Measurements from ENCODE around the gene C2CD5. TPM values are rescaled to one million over a fixed set of nuclear protein-coding genes. Genes with fewer than 3 reads are reported as not detected.

Gene C2CD5
- total RNA-seq, 3 donors from 2014 or later: 56.3 to 68.6 (median 62.4) TPM

DNA sequence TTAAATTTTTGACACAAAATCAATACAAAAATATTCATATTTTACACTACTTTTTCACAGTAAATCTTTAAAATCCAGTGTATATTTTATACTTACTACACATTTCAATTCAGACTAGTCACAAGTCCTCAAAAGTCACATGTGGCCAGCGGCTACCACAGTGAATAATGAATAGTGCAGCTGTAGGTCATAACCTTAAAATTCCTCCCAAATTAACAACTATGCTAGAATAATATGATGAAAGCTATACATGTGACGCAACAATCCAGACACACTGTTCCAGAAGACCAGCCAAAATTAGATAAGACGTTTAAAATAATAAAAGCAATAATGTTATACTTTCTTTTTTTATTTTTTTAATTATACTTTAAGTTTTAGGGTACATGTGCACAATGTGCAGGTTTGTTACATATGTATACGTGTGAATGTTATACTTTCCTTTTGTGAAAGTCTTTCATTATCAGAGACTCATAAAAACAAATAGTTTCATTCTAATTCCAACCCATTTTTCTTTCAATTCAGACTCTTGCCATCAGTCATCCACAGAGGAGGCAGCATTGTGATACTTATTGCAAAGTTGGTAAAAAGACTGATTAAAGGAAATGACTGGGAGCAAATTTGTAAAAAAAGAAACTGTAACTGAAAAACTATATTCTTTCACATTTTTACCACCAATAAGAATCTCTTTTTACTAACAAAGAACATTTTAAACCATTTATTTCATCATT, 67.0 kb downstream of the C2CD5 start:
- Histone ChIP-seq H3K36me3 (ENCODE audit: low read depth) (no peaks in the 10 kb centered on the region), H3K4me1 (ENCODE audit: low read depth) (no peaks in the 10 kb centered on the region), H3K9me3 (no peaks in the 10 kb centered on the region), H3K4me3 (no peak overlapping the region)
- ATAC-seq (no peak), DNase-seq (no peak)
- no peak for TF ChIP-seq CTCF (IDR thresholded peaks at IDR 0.05)
- intact Hi-C loops (cut with DNase I, micrococcal nuclease): no loop called here

GRCh38 chr12:22476133-22476532, 68.2 kb downstream of the C2CD5 start:
- Histone ChIP-seq H3K9me3 (no peaks in the 10 kb centered on the region), H3K36me3 (ENCODE audit: low read depth) (no peaks in the 10 kb centered on the region), H3K4me1 (ENCODE audit: low read depth) (no peaks in the 10 kb centered on the region), H3K4me3 (no peak overlapping the region)
- intact Hi-C loops (cut with DNase I, micrococcal nuclease): no loop called here
- no peak for TF ChIP-seq CTCF (IDR thresholded peaks at IDR 0.05)
- DNase-seq (no peak), ATAC-seq (no peak)

GRCh38 chr12:22474970-22475720, 69.2 kb downstream of the C2CD5 start:
- TF ChIP-seq CTCF (IDR thresholded peaks at IDR 0.05): no peak
- DNase-seq (no peak), ATAC-seq (no peak)
- intact Hi-C loops (cut with DNase I, micrococcal nuclease): no loop called here
- Histone ChIP-seq H3K4me1 (ENCODE audit: low read depth) (no peaks in the 10 kb centered on the region), H3K4me3 (no peak overlapping the region), H3K36me3 (ENCODE audit: low read depth) (no peaks in the 10 kb centered on the region), H3K9me3 (no peaks in the 10 kb centered on the region)

DNA sequence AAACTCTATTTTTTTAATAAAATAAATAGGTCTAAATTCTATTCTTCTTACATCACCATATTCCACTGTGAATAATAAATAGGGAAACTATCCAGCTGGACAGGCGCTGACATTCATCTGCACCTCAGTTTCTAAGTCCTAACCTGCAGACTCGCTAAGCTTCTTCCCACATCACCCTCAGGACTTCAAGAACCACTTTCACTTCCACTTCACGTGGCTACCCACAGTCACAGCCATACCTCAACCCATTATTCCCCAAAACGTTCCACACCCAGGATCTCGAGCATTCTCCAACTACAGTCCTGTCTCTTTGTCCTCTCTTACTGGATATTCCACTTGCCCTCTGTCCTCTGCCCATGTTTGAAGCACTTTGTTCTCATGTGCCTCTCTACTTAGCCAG, 71.1 kb downstream of the C2CD5 start:
- no peak for TF ChIP-seq CTCF (IDR thresholded peaks at IDR 0.05)
- Histone ChIP-seq H3K9me3 (no peaks in the 10 kb centered on the region), H3K4me1 (ENCODE audit: low read depth) (no peaks in the 10 kb centered on the region), H3K36me3 (ENCODE audit: low read depth) (no peaks in the 10 kb centered on the region), H3K4me3 (no peak overlapping the region)
- ATAC-seq: no peak
- no peak for DNase-seq
- intact Hi-C loops (cut with DNase I, micrococcal nuclease): no loop called here

- ATAC-seq: no peak
Observed at GRCh38 chr12:22467190-22467589, 77.2 kb downstream of the C2CD5 start.

More at GRCh38 chr12:22467190-22467589, 77.2 kb downstream of the C2CD5 start:
- intact Hi-C loops (cut with DNase I, micrococcal nuclease): no loop called here
- Histone ChIP-seq H3K9me3 (no peaks in the 10 kb centered on the region), H3K4me3 (no peak overlapping the region), H3K36me3 (ENCODE audit: low read depth) (no peaks in the 10 kb centered on the region), H3K4me1 (ENCODE audit: low read depth) (no peaks in the 10 kb centered on the region)
- DNase-seq: no peak
- TF ChIP-seq CTCF (IDR thresholded peaks at IDR 0.05): no peak

All from mucosa of descending colon (tissue), 3 donors.